ENCODE measurements around the gene GALNT10.

Gene GALNT10

GRCh38 chr5:154227090-154227489 is 36.6 kb downstream of the GALNT10 start:
- Histone ChIP-seq H3K4me2 (ENCODE audit: low read length) (no peak overlapping the region), H3K79me2 (ENCODE audit: control insufficient read depth, low read length) (no peaks in the 10 kb centered on the region), H3K27me3 (ENCODE audit: control insufficient read depth, low read length) (no peaks in the 10 kb centered on the region), H3K4me3 (ENCODE audit: low read length) (no peak overlapping the region), H3K27ac (ENCODE audit: low read depth, low read length) (no peak overlapping the region), H3K4me1 (ENCODE audit: control insufficient read depth, low read length) (no peaks in the 10 kb centered on the region), H3K9me2 (replicated peaks; ENCODE audit: control insufficient read depth, low read length) (no peaks in the 10 kb centered on the region), H3F3A (ENCODE audit: control insufficient read depth, insufficient read depth) (no peaks in the 10 kb centered on the region), H4K20me1 (ENCODE audit: control insufficient read depth, insufficient read depth, low read depth, low read length) (no peaks in the 10 kb centered on the region), H3K9me3 (ENCODE audit: control insufficient read depth, insufficient read depth, low read length) (peaks cover 5% of the 10 kb centered on the region; the same call in 1 of the 2 replicates), H3K36me3 (ENCODE audit: control insufficient read depth, low read length) (no peaks in the 10 kb centered on the region)
- TF ChIP-seq CTCF (IDR thresholded peaks at IDR 0.05; ENCODE audit: low read depth, low read length, poor library complexity, severe bottlenecking) (no peak), EZH2phosphoT487 (IDR thresholded peaks at IDR 0.05; ENCODE audit: borderline replicate concordance, low read length) (no peak)

GRCh38 chr5:154228696-154229095 is 38.2 kb downstream of the GALNT10 start:
- TF ChIP-seq EZH2phosphoT487 (IDR thresholded peaks at IDR 0.05; ENCODE audit: borderline replicate concordance, low read length) (no peak), CTCF (IDR thresholded peaks at IDR 0.05; ENCODE audit: low read depth, low read length, poor library complexity, severe bottlenecking) (no peak)
- Histone ChIP-seq H4K20me1 (ENCODE audit: control insufficient read depth, insufficient read depth, low read depth, low read length) (no peaks in the 10 kb centered on the region), H3K27me3 (ENCODE audit: control insufficient read depth, low read length) (no peaks in the 10 kb centered on the region), H3K36me3 (ENCODE audit: control insufficient read depth, low read length) (no peaks in the 10 kb centered on the region), H3K79me2 (ENCODE audit: control insufficient read depth, low read length) (no peaks in the 10 kb centered on the region), H3K9me2 (replicated peaks; ENCODE audit: control insufficient read depth, low read length) (no peaks in the 10 kb centered on the region), H3K4me2 (ENCODE audit: low read length) (no peak overlapping the region), H3K9me3 (ENCODE audit: control insufficient read depth, insufficient read depth, low read length) (peaks cover 5% of the 10 kb centered on the region; the same call in 1 of the 2 replicates), H3K4me1 (ENCODE audit: control insufficient read depth, low read length) (no peaks in the 10 kb centered on the region), H3F3A (ENCODE audit: control insufficient read depth, insufficient read depth) (no peaks in the 10 kb centered on the region), H3K27ac (ENCODE audit: low read depth, low read length) (no peak overlapping the region), H3K4me3 (ENCODE audit: low read length) (no peak overlapping the region)

GRCh38 chr5:154230526-154230925 is 40.0 kb downstream of the GALNT10 start:
- TF ChIP-seq EZH2phosphoT487 (IDR thresholded peaks at IDR 0.05; ENCODE audit: borderline replicate concordance, low read length) (no peak), CTCF (IDR thresholded peaks at IDR 0.05; ENCODE audit: low read depth, low read length, poor library complexity, severe bottlenecking) (no peak)
- no peaks in the 10 kb centered on the region for H3F3A ChIP-seq (ENCODE audit: control insufficient read depth, insufficient read depth)
- H3K4me2 ChIP-seq (ENCODE audit: low read length) = no peak overlapping the region
- peaks cover 5% of the 10 kb centered on the region; the same call in 1 of the 2 replicates for H3K9me3 ChIP-seq (ENCODE audit: control insufficient read depth, insufficient read depth, low read length)
- no peak overlapping the region for H3K27ac ChIP-seq (ENCODE audit: low read depth, low read length)
- H3K36me3 ChIP-seq (ENCODE audit: control insufficient read depth, low read length) = no peaks in the 10 kb centered on the region
- H3K4me1 ChIP-seq (ENCODE audit: control insufficient read depth, low read length) = no peaks in the 10 kb centered on the region
- no peak overlapping the region for H3K4me3 ChIP-seq (ENCODE audit: low read length)
- no peaks in the 10 kb centered on the region for H3K79me2 ChIP-seq (ENCODE audit: control insufficient read depth, low read length)
- no peaks in the 10 kb centered on the region for H3K9me2 ChIP-seq (replicated peaks; ENCODE audit: control insufficient read depth, low read length)
- H4K20me1 ChIP-seq (ENCODE audit: control insufficient read depth, insufficient read depth, low read depth, low read length) = no peaks in the 10 kb centered on the region
- no peaks in the 10 kb centered on the region for H3K27me3 ChIP-seq (ENCODE audit: control insufficient read depth, low read length)
